Measurements from ENCODE around the gene CPEB1.
"Not testable (repeated sequence)": the region's sequence is repeated elsewhere in the genome, so short reads cannot be mapped to it uniquely, and the experiment has no call there.

- TF ChIP-seq CTCF, POLR2A (IDR thresholded peaks at IDR 0.05): not testable (repeated sequence)
These were observed 146.4 kb downstream of the CPEB1 start for GRCh38 chr15:82500772-82501171.

All from Peyer's patch (tissue), 4 donors.